OCI-LY1 (cell line): ENCODE measurements around the gene CMTM7.
A peak's percentile ranks its signal among the peaks of the same experiment; 100 is the strongest.

ENCODE experiments used
- H2AFZ ChIP-seq: fragments of 200-600 bp; sonication (generic), shearing (Covaris generic); 2 replicates; pipeline ENCODE4 v1.6.0; 2014; ENCODE audit warnings: antibody characterized with exemption, mild to moderate bottlenecking, low read length
- H3F3A ChIP-seq: fragments of 200-600 bp; sonication (generic), shearing (Covaris generic); 2 replicates; pipeline ENCODE4 v1.6.0; 2014; ENCODE audit warnings: mild to moderate bottlenecking, antibody characterized with exemption, low read length, moderate library complexity; ENCODE audit not compliant: insufficient read depth
- H3K27ac ChIP-seq: fragments of 200-600 bp; sonication (generic); 2 replicates; pipeline ENCODE4 v1.5.1; 2014; ENCODE audit warnings: low read length, mixed run types, mild to moderate bottlenecking, low read depth; ENCODE audit not compliant: poor library complexity, severe bottlenecking
- H3K27me3 ChIP-seq: fragments of 200-600 bp; sonication (generic); 2 replicates; pipeline ENCODE4 v1.6.0; 2014; ENCODE audit warnings: antibody characterized with exemption, mild to moderate bottlenecking, low read length, moderate library complexity; ENCODE audit not compliant: insufficient read depth
- H3K36me3 ChIP-seq: fragments of 200-600 bp; sonication (generic); 2 replicates; pipeline ENCODE4 v1.6.1; 2014; ENCODE audit warnings: mild to moderate bottlenecking, antibody characterized with exemption, low read length, moderate library complexity, mixed read lengths; ENCODE audit not compliant: insufficient read depth
- H3K4me1 ChIP-seq: fragments of 200-600 bp; sonication (generic); 2 replicates; pipeline ENCODE4 v1.5.1; 2014; ENCODE audit warnings: mild to moderate bottlenecking, low read length, moderate library complexity; ENCODE audit not compliant: insufficient read depth, severe bottlenecking
- H3K4me2 ChIP-seq: fragments of 200-600 bp; sonication (generic), shearing (Covaris generic); 2 replicates; pipeline ENCODE4 v1.6.1; 2014; ENCODE audit warnings: low read length
- H3K4me3 ChIP-seq: fragments of 200-600 bp; sonication (generic); 2 replicates; pipeline ENCODE4 v1.5.1; 2014; ENCODE audit warnings: low read length, low read depth, mild to moderate bottlenecking, mixed read lengths; ENCODE audit not compliant: poor library complexity, severe bottlenecking
- H3K79me2 ChIP-seq: fragments of 200-600 bp; shearing (Covaris generic); 2 replicates; pipeline ENCODE4 v1.6.1; 2016; ENCODE audit warnings: mixed run types, low read length, mixed read lengths; ENCODE audit not compliant: insufficient read depth
- H3K9ac ChIP-seq: fragments of 200-600 bp; sonication (generic), shearing (Covaris generic); 2 replicates; pipeline ENCODE4 v1.6.1; 2014; ENCODE audit warnings: mild to moderate bottlenecking, low read length, mixed read lengths
- H3K9me2 ChIP-seq: fragments of 200-600 bp; sonication (generic), shearing (Covaris generic); 2 replicates; pipeline ENCODE4 v1.6.1; 2014; ENCODE audit warnings: low read depth, mild to moderate bottlenecking, low read length, mixed read lengths
- H3K9me3 ChIP-seq: fragments of 200-600 bp; shearing (Covaris generic); 2 replicates; pipeline ENCODE4 v1.6.1; 2014; ENCODE audit warnings: low read length, mixed read lengths
- H4K20me1 ChIP-seq: fragments of 200-600 bp; sonication (generic), shearing (Covaris generic); 2 replicates; pipeline ENCODE4 v1.6.0; 2016; ENCODE audit warnings: mild to moderate bottlenecking, low read length; ENCODE audit not compliant: insufficient read depth
- EZH2 ChIP-seq: fragments of 200-600 bp; sonication (generic), shearing (Covaris generic); IDR thresholded peaks from 2 replicates; pipeline ENCODE4 v1.8.0; 2017; ENCODE audit warnings: borderline replicate concordance, mixed run types, mild to moderate bottlenecking, antibody characterized with exemption, low read length, moderate library complexity, mixed read lengths
- TF ChIP-seq, protein P1 (sequence below): fragments of 200-600 bp; sonication (generic), shearing (Covaris generic); IDR thresholded peaks from 2 replicates; pipeline ENCODE4 v1.5.1; 2017; ENCODE audit warnings: mild to moderate bottlenecking, antibody characterized with exemption, low read length, moderate library complexity, mixed read lengths

CMTM7 gene

DNA sequence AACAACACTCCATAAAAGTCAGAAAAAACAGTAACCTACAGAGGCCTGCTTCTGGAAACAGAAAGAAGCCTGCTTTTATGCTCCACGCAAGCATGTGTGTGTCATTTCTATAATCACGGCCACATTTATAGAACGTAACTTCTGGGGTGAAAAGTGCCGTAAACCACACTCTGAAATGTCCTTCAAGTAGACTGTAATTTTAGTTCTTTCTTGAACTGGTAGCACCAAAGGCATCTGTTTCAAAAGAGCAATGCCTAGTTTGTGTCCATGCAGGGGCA, 19.5 kb upstream of the CMTM7 start:
- no peaks in the 10 kb centered on the region for H3K79me2 ChIP-seq
- peaks cover 77% of the 10 kb centered on the region for H3K4me1 ChIP-seq
- peak overlapping the region; percentile 99 for H3K27ac ChIP-seq
- no peaks in the 10 kb centered on the region for H4K20me1 ChIP-seq
- no peaks in the 10 kb centered on the region for H3K27me3 ChIP-seq
- H3K4me2 ChIP-seq = peak overlapping the region; percentile 58
- H3F3A ChIP-seq = no peaks in the 10 kb centered on the region
- peak overlapping the region; percentile 9; the same call in 1 of the 2 replicates for H2AFZ ChIP-seq
- H3K9me2 ChIP-seq = no peaks in the 10 kb centered on the region
- H3K9me3 ChIP-seq = no peaks in the 10 kb centered on the region
- no peak for TF ChIP-seq EZH2
- TF ChIP-seq, protein P1, sequence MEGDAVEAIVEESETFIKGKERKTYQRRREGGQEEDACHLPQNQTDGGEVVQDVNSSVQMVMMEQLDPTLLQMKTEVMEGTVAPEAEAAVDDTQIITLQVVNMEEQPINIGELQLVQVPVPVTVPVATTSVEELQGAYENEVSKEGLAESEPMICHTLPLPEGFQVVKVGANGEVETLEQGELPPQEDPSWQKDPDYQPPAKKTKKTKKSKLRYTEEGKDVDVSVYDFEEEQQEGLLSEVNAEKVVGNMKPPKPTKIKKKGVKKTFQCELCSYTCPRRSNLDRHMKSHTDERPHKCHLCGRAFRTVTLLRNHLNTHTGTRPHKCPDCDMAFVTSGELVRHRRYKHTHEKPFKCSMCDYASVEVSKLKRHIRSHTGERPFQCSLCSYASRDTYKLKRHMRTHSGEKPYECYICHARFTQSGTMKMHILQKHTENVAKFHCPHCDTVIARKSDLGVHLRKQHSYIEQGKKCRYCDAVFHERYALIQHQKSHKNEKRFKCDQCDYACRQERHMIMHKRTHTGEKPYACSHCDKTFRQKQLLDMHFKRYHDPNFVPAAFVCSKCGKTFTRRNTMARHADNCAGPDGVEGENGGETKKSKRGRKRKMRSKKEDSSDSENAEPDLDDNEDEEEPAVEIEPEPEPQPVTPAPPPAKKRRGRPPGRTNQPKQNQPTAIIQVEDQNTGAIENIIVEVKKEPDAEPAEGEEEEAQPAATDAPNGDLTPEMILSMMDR = no peak
- peak overlapping the region; percentile 13 for H3K4me3 ChIP-seq
- H3K36me3 ChIP-seq = no peaks in the 10 kb centered on the region
- peak overlapping the region; percentile 58 for H3K9ac ChIP-seq

DNA sequence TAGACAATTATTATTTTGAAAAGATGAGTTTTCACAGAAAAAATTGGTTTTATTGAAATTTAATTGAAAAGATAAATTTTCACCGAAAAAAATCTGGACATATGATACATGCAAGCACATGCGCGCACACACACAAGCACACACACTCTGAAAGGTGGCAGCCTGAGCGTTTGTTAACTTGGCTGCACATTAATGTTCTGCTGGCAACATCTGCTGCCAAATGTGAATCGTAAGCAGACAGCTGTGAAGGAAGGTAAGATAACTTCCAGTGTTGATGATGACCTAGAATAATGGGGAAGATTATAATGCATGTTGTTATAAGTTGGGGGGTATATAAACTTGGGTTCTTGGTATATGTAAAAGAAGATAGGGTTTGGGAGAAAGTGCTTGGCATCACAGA, 18.4 kb upstream of the CMTM7 start:
- H3K4me2 ChIP-seq = no peak overlapping the region
- H4K20me1 ChIP-seq = no peaks in the 10 kb centered on the region
- no peaks in the 10 kb centered on the region for H3K79me2 ChIP-seq
- peaks cover 66% of the 10 kb centered on the region for H3K4me1 ChIP-seq
- H2AFZ ChIP-seq = no peak overlapping the region
- H3K9ac ChIP-seq = no peak overlapping the region
- no peak for TF ChIP-seq EZH2
- TF ChIP-seq, protein P1 = no peak
- no peaks in the 10 kb centered on the region for H3K27me3 ChIP-seq
- H3K4me3 ChIP-seq = no peak overlapping the region
- no peaks in the 10 kb centered on the region for H3K9me3 ChIP-seq
- H3K36me3 ChIP-seq = no peaks in the 10 kb centered on the region
- peak overlapping the region; percentile 99 for H3K27ac ChIP-seq
- no peaks in the 10 kb centered on the region for H3F3A ChIP-seq
- H3K9me2 ChIP-seq = no peaks in the 10 kb centered on the region

GRCh38 chr3:32373844-32374243, 17.8 kb upstream of the CMTM7 start:
- Histone ChIP-seq H3K4me1 (peaks cover 62% of the 10 kb centered on the region), H4K20me1 (no peaks in the 10 kb centered on the region), H3K27ac (peak overlapping the region; percentile 99)

GRCh38 chr3:32374788-32375595, 16.7 kb upstream of the CMTM7 start:
- Histone ChIP-seq H4K20me1 (no peaks in the 10 kb centered on the region), H3K36me3 (no peaks in the 10 kb centered on the region), H2AFZ (no peak overlapping the region), H3K9ac (no peak overlapping the region; the same call in 1 of the 2 replicates), H3K79me2 (no peaks in the 10 kb centered on the region), H3K9me3 (no peaks in the 10 kb centered on the region), H3K9me2 (no peaks in the 10 kb centered on the region), H3K27me3 (no peaks in the 10 kb centered on the region), H3K4me1 (peaks cover 58% of the 10 kb centered on the region), H3F3A (no peaks in the 10 kb centered on the region), H3K4me3 (no peak overlapping the region), H3K4me2 (peak overlapping the region; percentile 13; the same call in 1 of the 2 replicates), H3K27ac (peak overlapping the region; percentile 99)
- TF ChIP-seq, protein P1 = peak; percentile 81
- no peak for TF ChIP-seq EZH2

More at GRCh38 chr3:32373844-32374243, 17.8 kb upstream of the CMTM7 start:
- H3K36me3 ChIP-seq = no peaks in the 10 kb centered on the region
- no peaks in the 10 kb centered on the region for H3K27me3 ChIP-seq
- H3K4me3 ChIP-seq = no peak overlapping the region
- H3K9me2 ChIP-seq = no peaks in the 10 kb centered on the region
- no peak overlapping the region for H3K4me2 ChIP-seq
- H3F3A ChIP-seq = no peaks in the 10 kb centered on the region
- no peaks in the 10 kb centered on the region for H3K9me3 ChIP-seq
- no peak for TF ChIP-seq EZH2
- no peak overlapping the region for H2AFZ ChIP-seq
- H3K79me2 ChIP-seq = no peaks in the 10 kb centered on the region
- H3K9ac ChIP-seq = no peak overlapping the region
